HUDEP-2 (cell line): ENCODE measurements around the gene TBC1D2.
A peak's percentile ranks its signal among the peaks of the same experiment; 100 is the strongest.
"Not testable (repeated sequence)": the region's sequence is repeated elsewhere in the genome, so short reads cannot be mapped to it uniquely, and the experiment has no call there.

Source experiments
- DNase-seq, 76 experiments: peaks; one replicate each; lab custom pipeline; 2025; ENCODE audit not compliant: unreplicated experiment in 76 of 76; lab: John Stamatoyannopoulos, UW

Gene TBC1D2

DNA sequence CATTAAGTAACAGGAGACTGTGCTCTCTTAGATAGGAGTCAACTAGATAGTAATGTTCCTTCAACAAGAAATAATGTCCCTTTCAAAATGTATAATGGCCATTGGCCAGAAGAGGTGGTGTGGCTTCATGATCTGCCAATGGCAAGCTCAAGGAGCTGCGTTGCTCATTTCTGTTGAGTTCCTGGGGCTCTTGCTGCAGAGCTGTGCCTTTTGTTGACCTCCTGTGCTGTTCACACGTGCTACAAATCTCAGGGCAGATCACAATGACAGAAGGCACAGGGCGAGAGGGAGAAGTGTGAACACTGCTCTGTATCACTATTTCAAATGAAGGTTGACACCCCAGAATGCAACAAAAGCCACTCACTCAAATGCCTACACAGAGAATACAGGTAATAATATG is 16.0 kb upstream of the TBC1D2 start:
- peak in 2 of 76 experiments; percentile 6 to 10 for DNase-seq

- DNase-seq, result not testable (repeated sequence)
Measured at GRCh38 chr9:98270284-98270683, 14.8 kb upstream of the TBC1D2 start.

DNA sequence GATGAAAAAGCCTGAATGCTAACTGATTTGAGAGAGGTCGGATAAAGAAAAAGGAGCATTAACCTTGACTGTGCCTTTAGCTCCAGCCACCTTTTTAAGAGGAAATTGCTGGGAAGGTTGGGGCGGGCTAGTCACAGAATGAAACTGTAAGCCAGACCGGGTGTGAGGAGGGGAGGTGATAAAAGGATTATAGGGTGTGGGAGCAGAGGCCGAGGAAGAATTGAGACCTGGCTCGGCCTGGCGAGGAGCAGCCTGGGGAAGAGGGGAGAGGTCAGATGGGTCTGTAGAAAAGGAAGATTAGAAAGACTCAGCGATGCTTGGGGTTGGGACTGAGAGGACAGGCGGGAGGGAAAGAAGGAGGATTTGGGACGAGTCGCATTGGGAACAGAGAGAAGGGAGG is 14.2 kb upstream of the TBC1D2 start:
- DNase-seq, result not testable (repeated sequence)

GRCh38 chr9:98267556-98267955 is 12.1 kb upstream of the TBC1D2 start:
- DNase-seq, result not testable (repeated sequence)

- no peak for DNase-seq
Measured at GRCh38 chr9:98264516-98264915, 9.1 kb upstream of the TBC1D2 start.

- peak in 70 of 76 experiments; percentile 14 to 83 (median 62) for DNase-seq
Measured at GRCh38 chr9:98263482-98264357, 8.3 kb upstream of the TBC1D2 start.

- DNase-seq, result no peak
Measured at GRCh38 chr9:98263080-98263479, 7.6 kb upstream of the TBC1D2 start.

- DNase-seq, result no peak
Measured at GRCh38 chr9:98262056-98262455, 6.6 kb upstream of the TBC1D2 start.

- no peak for DNase-seq
Measured at GRCh38 chr9:98260635-98261034, 5.2 kb upstream of the TBC1D2 start.

DNA sequence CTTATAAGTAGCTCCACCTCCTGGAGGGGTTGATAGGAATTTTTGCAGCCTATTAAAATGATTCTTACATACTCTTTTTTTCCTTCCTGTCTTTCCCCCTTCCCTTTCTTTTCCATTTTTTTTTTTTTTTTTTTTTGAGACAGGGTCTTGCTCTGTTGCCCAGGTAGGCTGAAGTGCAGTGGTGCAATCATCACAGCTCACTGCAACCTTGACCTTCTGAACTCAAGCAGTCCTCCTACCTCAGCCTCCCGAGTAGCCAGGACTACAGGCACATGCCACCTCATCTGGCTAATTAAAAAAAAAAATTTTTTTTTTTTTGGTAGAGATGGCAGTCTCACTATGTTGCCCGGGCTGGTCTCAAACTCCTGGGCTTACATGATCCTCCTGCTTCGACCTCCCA is 4.3 kb upstream of the TBC1D2 start:
- DNase-seq, result no peak

- DNase-seq, result peak in 14 of 76 experiments; percentile 4 to 35 (median 20)
Measured at GRCh38 chr9:98256756-98257155, 1.3 kb upstream of the TBC1D2 start.

GRCh38 chr9:98255061-98255577 is 330 bp downstream of the TBC1D2 start:
- DNase-seq, result peak in 7 of 76 experiments; percentile 5 to 87 (median 41)

DNA sequence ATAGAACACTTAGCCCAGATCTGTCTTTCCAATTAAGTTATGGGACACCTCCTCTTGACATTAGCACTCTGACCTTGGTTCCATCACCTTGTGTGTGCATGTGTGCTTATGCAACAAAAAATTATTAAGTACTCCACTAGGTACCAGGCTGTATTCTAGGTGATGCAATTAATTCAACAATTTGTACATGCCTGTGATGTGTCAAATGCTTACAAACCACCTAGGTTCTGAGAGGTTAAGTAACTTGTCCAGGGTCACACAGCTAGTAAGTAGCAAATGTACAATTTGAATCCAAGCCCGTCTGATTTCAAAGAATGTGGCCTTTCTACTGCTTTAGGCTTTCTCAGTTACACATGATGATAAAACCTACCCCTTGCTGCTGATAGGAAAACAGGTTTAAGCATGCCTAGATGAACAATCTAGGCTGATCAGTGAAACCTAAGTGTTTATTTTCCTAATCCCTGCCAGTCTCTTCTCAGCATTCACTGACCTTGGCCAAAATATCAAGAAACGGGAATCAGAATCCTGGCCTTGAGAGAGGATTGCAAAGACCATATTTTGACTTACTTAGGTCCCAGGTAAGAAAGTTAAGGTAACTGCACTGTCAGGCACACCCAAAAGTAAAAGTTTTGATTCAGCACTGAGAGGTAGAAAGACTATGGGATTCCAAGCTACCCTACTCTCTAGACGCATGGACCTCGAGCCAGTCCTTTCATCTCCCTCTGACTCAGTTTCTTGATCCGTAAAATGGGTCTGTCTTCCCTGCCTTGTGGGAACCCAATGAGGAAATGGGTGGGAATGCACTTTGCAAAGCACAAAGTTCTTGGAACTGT is 1.0 kb downstream of the TBC1D2 start:
- no peak for DNase-seq

DNA sequence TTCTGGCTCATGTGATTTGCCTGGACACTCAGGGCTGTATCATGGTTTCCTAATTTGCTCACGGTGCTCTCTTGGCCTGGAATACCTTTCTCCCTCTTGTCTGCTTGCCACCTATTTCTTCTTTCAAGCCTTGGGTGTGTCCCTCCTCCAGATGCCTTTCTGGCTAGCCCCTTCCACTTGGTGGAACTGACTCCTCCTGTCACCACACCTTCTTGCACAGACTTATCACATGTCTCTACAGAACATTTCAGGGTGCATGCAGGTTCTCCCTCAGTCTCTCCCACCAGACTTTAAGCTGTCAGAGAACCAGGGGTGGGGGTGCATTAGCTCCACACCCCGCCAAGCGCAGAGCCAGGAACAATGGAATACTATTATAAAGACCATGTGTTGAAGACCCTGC is 1.9 kb downstream of the TBC1D2 start:
- no peak for DNase-seq

GRCh38 chr9:98251551-98251950 is 3.9 kb downstream of the TBC1D2 start:
- DNase-seq, result no peak

- no peak for DNase-seq
Measured at GRCh38 chr9:98249771-98250170, 5.7 kb downstream of the TBC1D2 start.

GRCh38 chr9:98248737-98249474 is 6.5 kb downstream of the TBC1D2 start:
- peak in 8 of 76 experiments; percentile 5 to 24 (median 16) for DNase-seq

- DNase-seq, result no peak
Measured at GRCh38 chr9:98247831-98248657, 7.4 kb downstream of the TBC1D2 start.

DNA sequence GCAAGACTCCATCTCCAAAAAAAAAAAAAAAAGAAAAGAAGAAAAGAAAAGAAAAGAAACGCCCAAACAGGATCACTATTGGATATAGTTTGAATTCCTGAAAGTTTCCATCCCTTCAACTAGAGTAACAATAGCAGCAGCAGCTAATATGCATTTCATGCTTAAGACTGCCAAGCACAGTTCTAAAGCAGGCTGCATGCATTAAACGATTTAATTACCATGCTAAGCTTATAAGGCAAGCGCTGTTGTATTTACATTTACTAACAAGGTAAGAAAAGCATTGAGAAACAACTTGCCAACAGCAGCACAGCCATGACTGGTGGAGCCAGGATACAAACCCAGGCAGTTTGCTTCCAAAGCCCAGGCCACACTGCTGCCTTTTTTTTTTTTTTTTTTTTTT is 13.0 kb downstream of the TBC1D2 start:
- DNase-seq, result no peak
